ENCODE results near the gene PTPN1.
"Not testable (repeated sequence)": the region's sequence is repeated elsewhere in the genome, so short reads cannot be mapped to it uniquely, and the experiment has no call there.

PTPN1 gene

DNA sequence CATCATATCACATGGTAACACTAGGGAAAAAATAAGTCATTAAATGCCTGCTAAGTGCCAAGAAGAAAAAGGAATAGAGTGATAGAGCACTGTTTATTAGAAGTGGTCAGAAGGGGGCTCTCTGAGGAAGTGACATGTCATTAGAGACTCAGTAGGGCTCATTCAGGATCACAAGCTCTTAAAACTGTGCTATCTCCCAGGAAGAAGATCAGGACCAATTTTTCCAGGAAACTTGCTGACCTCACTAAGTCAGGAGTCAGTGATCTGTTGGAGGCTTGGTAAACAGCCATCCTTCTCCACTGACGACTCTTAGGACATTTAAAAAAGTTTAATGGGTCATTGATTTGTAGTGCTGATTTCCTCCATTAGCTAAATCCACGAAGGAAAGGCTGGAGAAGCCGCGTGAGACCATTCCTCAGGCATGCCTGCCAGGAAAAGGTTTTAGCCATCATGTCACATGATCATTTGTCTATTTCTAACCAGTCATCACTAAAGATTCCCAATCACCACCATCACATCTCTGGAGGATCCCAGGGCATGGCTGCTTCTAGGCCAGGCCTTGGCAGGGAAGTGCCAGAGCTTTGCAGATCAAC is 5.9 kb upstream of the PTPN1 start:
- TF ChIP-seq CTCF (IDR thresholded peaks at IDR 0.05; ENCODE audit: control insufficient read depth, extremely low read depth, insufficient read depth), result peak; percentile 25; the same call in 1 of the 2 replicates
- no peak overlapping the region for H3K4me3 ChIP-seq (ENCODE audit: low read depth, low read length)
- no peak for DNase-seq (ENCODE audit: low read depth)

GRCh38 chr20:50506270-50506579 is 4.0 kb upstream of the PTPN1 start:
- no peak for DNase-seq (ENCODE audit: low read depth)
- H3K4me3 ChIP-seq (ENCODE audit: low read depth, low read length), result no peak overlapping the region
- no peak for TF ChIP-seq CTCF (IDR thresholded peaks at IDR 0.05; ENCODE audit: control insufficient read depth, extremely low read depth, insufficient read depth)

DNA sequence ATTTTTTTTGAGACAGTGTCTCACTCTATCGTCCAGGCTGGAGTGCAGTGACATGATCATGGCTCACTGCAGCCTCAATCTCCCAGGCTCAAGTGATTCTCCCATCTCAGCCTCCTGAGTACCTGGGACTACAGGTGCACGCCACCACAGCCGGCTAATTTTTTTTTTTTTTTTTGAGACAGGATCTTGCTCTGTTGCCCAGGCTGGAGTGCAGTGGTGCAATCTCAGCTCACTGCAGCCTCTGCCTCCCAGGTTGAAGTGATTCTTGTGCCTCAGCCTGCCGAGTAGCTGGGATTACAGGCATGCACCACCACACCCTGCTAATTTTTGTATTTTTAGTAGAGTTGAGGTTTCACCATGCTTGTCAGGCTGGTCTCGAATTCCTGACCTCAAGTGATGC is 2.4 kb upstream of the PTPN1 start:
- DNase-seq (ENCODE audit: low read depth); H3K4me3 ChIP-seq (ENCODE audit: low read depth, low read length): not testable (repeated sequence)

DNA sequence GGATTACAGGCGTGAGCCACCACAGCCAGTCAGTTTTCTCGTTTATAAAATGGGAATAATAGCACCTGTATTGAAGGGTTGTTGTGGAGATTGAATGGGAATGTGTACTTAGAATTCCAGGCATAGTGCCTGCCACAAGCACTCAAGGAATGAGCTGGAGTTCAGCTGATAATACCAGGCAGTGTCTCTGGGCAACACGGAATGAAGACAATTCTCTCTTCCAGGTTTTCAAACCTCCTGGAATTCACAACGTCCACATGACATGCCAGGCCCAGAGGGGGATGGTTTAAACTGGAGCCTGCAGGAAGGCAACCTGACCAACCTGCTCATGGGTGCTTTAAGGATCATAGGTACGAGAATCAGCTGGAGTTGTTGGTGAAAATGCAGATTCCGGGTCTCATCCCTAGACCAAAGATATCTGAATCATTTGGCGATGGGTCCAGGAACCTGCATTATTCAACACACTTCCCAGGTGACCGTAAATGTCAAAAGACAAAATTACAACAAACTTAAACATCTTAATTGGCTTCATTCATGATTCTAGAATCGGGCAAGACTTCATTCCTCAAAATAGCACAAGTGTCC is 1.9 kb upstream of the PTPN1 start:
- H3K4me3 ChIP-seq (ENCODE audit: low read depth, low read length), result no peak overlapping the region
- no peak for TF ChIP-seq CTCF (IDR thresholded peaks at IDR 0.05; ENCODE audit: control insufficient read depth, extremely low read depth, insufficient read depth)
- DNase-seq (ENCODE audit: low read depth), result no peak

- TF ChIP-seq CTCF (IDR thresholded peaks at IDR 0.05; ENCODE audit: control insufficient read depth, extremely low read depth, insufficient read depth), result no peak
- DNase-seq (ENCODE audit: low read depth), result no peak
- peak overlapping the region; percentile 94 for H3K4me3 ChIP-seq (ENCODE audit: low read depth, low read length)
These were observed 741 bp downstream of the PTPN1 start for GRCh38 chr20:50510706-50511542.

- no peak overlapping the region for H3K4me3 ChIP-seq (ENCODE audit: low read depth, low read length)
- DNase-seq (ENCODE audit: low read depth), result no peak
- no peak for TF ChIP-seq CTCF (IDR thresholded peaks at IDR 0.05; ENCODE audit: control insufficient read depth, extremely low read depth, insufficient read depth)
These were observed 2.1 kb downstream of the PTPN1 start for GRCh38 chr20:50512323-50512722.

GRCh38 chr20:50513169-50514034 is 3.2 kb downstream of the PTPN1 start:
- no peak for TF ChIP-seq CTCF (IDR thresholded peaks at IDR 0.05; ENCODE audit: control insufficient read depth, extremely low read depth, insufficient read depth)
- no peak overlapping the region for H3K4me3 ChIP-seq (ENCODE audit: low read depth, low read length)

More at GRCh38 chr20:50513169-50514034, 3.2 kb downstream of the PTPN1 start:
- no peak for DNase-seq (ENCODE audit: low read depth)

Data from LNCaP clone FGC (cell line).